OCI-LY3 (cell line): ENCODE data around the gene PARP4.

Source experiments
- CTCF ChIP-seq: fragments of 200-600, 300-600 bp; sonication (generic); IDR thresholded peaks from 2 replicates; pipeline ENCODE4 v1.5.1; 2014; ENCODE audit warnings: antibody characterized with exemption, low read length, low read depth
- EZH2phosphoT487 ChIP-seq: fragments of 200-600 bp; shearing (Covaris generic); IDR thresholded peaks from 2 replicates; pipeline ENCODE4 v1.6.1; 2018; ENCODE audit warnings: antibody characterized with exemption, mixed run types, low read depth

GRCh38 chr13:24503379-24503696 is 9.2 kb downstream of the PARP4 start:
- no peak for TF ChIP-seq CTCF
- no peak for TF ChIP-seq EZH2phosphoT487
